ENCODE results near the gene SOX3.

- TF ChIP-seq CTCF (IDR thresholded peaks at IDR 0.05), result no peak
- TF ChIP-seq POLR2A (IDR thresholded peaks at IDR 0.05; ENCODE audit: low read depth), result no peak
- TF ChIP-seq POLR2AphosphoS5 (IDR thresholded peaks at IDR 0.05), result no peak
- TF ChIP-seq EP300 (IDR thresholded peaks at IDR 0.05), result no peak
These were observed 1.6 kb downstream of the SOX3 start for GRCh38 chrX:140503238-140503601.

Measured in esophagus muscularis mucosa (tissue), 4 donors.